ENCODE measurements around the gene LDB3.

GRCh38 chr10:86758189-86759072 is 90.1 kb downstream of the LDB3 start:
- TF ChIP-seq CTCF (IDR thresholded peaks at IDR 0.05): no peak
- TF ChIP-seq POLR2A (IDR thresholded peaks at IDR 0.05): no peak
